ENCODE measurements around the gene CSF1. TPM values are rescaled to one million over a fixed set of nuclear protein-coding genes. Genes with fewer than 3 reads are reported as not detected.

Gene CSF1
- polyA plus RNA-seq, 1 of the 3 experiments (the other 2 are of a cell fraction): 31.9 TPM

DNA sequence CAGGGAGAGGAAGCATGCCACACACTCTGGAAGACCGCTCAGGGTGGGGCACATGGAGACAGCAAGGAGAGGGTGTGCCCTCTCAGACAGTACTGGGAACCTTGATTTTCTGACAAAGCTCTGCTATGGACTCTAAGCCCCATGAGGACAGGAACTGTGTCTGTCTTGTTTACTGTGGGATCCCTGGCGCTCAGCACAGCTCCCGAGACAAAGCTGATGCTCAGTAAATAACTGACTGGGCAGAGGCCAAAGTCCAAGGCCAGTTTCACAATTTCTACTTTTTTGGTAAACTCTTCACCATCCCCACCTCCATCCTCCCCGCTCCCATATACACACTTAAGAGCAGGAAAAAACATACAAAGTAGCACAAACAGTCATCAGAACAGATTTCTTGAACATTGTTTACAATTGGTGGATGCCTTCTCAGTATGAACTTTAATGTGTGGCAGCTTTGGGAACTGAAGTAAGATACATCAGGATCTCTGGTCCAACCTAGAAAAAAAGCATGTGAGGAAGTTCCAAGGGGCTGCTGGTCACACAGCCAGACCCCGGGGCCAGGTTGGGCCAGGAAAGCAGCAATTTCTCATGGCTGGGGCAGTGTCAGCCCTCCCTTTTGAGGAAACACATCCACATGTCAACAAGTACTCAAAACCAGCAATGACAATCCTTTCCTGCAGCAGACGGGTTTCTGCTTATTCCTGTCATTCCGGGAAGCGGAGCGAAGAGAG is 68.3 kb downstream of the CSF1 start:
- H3F3A ChIP-seq (replicated peaks; ENCODE audit: insufficient read depth): no peaks in the 10 kb centered on the region
- CTCF ChIA-PET: interaction anchor here (0.8 to 18.3 kb wide), 5 partner anchors 32 to 433 kb away, joined by 3 to 822 read pairs (median 4); no protein-coding TSS in a partner anchor
- H2AFZ ChIP-seq (ENCODE audit: low read depth): no peak overlapping the region
- no peaks in the 10 kb centered on the region for H3K9me2 ChIP-seq
- H3K4me3 ChIP-seq (ENCODE audit: low read depth in 2 of 2, low read length in 1 of 2): no peak overlapping the region
- no peak for TF ChIP-seq FOXJ3 (CRISPR knock-in tag; IDR thresholded peaks at IDR 0.05)
- TF ChIP-seq ELF1 (IDR thresholded peaks at IDR 0.05): no peak
- TF ChIP-seq, protein P1, sequence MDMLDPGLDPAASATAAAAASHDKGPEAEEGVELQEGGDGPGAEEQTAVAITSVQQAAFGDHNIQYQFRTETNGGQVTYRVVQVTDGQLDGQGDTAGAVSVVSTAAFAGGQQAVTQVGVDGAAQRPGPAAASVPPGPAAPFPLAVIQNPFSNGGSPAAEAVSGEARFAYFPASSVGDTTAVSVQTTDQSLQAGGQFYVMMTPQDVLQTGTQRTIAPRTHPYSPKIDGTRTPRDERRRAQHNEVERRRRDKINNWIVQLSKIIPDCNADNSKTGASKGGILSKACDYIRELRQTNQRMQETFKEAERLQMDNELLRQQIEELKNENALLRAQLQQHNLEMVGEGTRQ (IDR thresholded peaks at IDR 0.05; ENCODE audit: borderline replicate concordance, low read depth, low read length): no peak
- TF ChIP-seq JUND (IDR thresholded peaks at IDR 0.05): no peak
- TF ChIP-seq CHD2 (IDR thresholded peaks at IDR 0.05; ENCODE audit: low read length, partially characterized antibody): no peak
- no peak for TF ChIP-seq GATA2 (CRISPR knock-in tag; IDR thresholded peaks at IDR 0.05)
- no peak for TF ChIP-seq TAF1 (IDR thresholded peaks at IDR 0.05; ENCODE audit: borderline replicate concordance, low read depth, low read length)
- TF ChIP-seq RAD21 (IDR thresholded peaks at IDR 0.05; ENCODE audit: low read length): no peak
- no peak for TF ChIP-seq TCF12 (IDR thresholded peaks at IDR 0.05)
- TF ChIP-seq FOSL2 (IDR thresholded peaks at IDR 0.05; ENCODE audit: borderline replicate concordance, low read depth): no peak
- TF ChIP-seq, protein P2, sequence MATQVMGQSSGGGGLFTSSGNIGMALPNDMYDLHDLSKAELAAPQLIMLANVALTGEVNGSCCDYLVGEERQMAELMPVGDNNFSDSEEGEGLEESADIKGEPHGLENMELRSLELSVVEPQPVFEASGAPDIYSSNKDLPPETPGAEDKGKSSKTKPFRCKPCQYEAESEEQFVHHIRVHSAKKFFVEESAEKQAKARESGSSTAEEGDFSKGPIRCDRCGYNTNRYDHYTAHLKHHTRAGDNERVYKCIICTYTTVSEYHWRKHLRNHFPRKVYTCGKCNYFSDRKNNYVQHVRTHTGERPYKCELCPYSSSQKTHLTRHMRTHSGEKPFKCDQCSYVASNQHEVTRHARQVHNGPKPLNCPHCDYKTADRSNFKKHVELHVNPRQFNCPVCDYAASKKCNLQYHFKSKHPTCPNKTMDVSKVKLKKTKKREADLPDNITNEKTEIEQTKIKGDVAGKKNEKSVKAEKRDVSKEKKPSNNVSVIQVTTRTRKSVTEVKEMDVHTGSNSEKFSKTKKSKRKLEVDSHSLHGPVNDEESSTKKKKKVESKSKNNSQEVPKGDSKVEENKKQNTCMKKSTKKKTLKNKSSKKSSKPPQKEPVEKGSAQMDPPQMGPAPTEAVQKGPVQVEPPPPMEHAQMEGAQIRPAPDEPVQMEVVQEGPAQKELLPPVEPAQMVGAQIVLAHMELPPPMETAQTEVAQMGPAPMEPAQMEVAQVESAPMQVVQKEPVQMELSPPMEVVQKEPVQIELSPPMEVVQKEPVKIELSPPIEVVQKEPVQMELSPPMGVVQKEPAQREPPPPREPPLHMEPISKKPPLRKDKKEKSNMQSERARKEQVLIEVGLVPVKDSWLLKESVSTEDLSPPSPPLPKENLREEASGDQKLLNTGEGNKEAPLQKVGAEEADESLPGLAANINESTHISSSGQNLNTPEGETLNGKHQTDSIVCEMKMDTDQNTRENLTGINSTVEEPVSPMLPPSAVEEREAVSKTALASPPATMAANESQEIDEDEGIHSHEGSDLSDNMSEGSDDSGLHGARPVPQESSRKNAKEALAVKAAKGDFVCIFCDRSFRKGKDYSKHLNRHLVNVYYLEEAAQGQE (IDR thresholded peaks at IDR 0.05; ENCODE audit: low read depth, low read length): no peak
- TF ChIP-seq MXI1 (IDR thresholded peaks at IDR 0.05; ENCODE audit: low read depth, low read length): no peak
- TF ChIP-seq, protein P3, sequence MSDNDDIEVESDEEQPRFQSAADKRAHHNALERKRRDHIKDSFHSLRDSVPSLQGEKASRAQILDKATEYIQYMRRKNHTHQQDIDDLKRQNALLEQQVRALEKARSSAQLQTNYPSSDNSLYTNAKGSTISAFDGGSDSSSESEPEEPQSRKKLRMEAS (IDR thresholded peaks at IDR 0.05; ENCODE audit: low read depth): no peak
- no peak for TF ChIP-seq GABPA (IDR thresholded peaks at IDR 0.05; ENCODE audit: low read depth)
- TF ChIP-seq, protein P4, sequence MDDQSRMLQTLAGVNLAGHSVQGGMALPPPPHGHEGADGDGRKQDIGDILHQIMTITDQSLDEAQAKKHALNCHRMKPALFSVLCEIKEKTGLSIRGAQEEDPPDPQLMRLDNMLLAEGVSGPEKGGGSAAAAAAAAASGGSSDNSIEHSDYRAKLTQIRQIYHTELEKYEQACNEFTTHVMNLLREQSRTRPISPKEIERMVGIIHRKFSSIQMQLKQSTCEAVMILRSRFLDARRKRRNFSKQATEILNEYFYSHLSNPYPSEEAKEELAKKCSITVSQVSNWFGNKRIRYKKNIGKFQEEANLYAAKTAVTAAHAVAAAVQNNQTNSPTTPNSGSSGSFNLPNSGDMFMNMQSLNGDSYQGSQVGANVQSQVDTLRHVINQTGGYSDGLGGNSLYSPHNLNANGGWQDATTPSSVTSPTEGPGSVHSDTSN (IDR thresholded peaks at IDR 0.05): no peak
- no peak for TF ChIP-seq NFIC (IDR thresholded peaks at IDR 0.05; ENCODE audit: borderline replicate concordance)
- H3K9ac ChIP-seq: no peak overlapping the region
- no peaks in the 10 kb centered on the region for H3K79me2 ChIP-seq (ENCODE audit: insufficient read depth)
- H3K4me1 ChIP-seq (ENCODE audit: control insufficient read depth in 1 of 2, insufficient read depth in 2 of 2, low read depth in 1 of 2, low read length in 1 of 2): peaks cover 5 to 8% of the 10 kb centered on the region in 2 experiments; a peak in 2 of 4 replicates
- H3K9me3 ChIP-seq: no peaks in the 10 kb centered on the region
- POLR2A ChIA-PET: no interaction called here
- no peak overlapping the region for H3K4me2 ChIP-seq
- DNase-seq: no peak
- H4K20me1 ChIP-seq (ENCODE audit: insufficient read depth): no peaks in the 10 kb centered on the region
- H3K27me3 ChIP-seq (ENCODE audit: insufficient read depth): no peaks in the 10 kb centered on the region
- no peaks in the 10 kb centered on the region for H3K36me3 ChIP-seq (replicated peaks in 1 of 2; ENCODE audit: control insufficient read depth in 1 of 2, insufficient read depth in 2 of 2, low read length in 1 of 2)
- no peak overlapping the region for H3K27ac ChIP-seq (ENCODE audit: low read depth in 2 of 2, low read length in 1 of 2)
- WGBS (ENCODE audit: low lambda C conversion rate): 79% methylated on average over 7 of the region's 9 CpGs

Data from SK-N-SH (cell line).